T follicular helper cell (primary cell): ENCODE results near the gene IFNA14.
A peak's percentile ranks its signal among the peaks of the same experiment; 100 is the strongest.
"Not testable (repeated sequence)": the region's sequence is repeated elsewhere in the genome, so short reads cannot be mapped to it uniquely, and the experiment has no call there.

ENCODE experiments used
- DNase-seq: peaks from one replicate; pipeline ENCODE4 v3.0.0-alpha.2; 2020; ENCODE audit warnings: low read depth

IFNA14 gene

DNA sequence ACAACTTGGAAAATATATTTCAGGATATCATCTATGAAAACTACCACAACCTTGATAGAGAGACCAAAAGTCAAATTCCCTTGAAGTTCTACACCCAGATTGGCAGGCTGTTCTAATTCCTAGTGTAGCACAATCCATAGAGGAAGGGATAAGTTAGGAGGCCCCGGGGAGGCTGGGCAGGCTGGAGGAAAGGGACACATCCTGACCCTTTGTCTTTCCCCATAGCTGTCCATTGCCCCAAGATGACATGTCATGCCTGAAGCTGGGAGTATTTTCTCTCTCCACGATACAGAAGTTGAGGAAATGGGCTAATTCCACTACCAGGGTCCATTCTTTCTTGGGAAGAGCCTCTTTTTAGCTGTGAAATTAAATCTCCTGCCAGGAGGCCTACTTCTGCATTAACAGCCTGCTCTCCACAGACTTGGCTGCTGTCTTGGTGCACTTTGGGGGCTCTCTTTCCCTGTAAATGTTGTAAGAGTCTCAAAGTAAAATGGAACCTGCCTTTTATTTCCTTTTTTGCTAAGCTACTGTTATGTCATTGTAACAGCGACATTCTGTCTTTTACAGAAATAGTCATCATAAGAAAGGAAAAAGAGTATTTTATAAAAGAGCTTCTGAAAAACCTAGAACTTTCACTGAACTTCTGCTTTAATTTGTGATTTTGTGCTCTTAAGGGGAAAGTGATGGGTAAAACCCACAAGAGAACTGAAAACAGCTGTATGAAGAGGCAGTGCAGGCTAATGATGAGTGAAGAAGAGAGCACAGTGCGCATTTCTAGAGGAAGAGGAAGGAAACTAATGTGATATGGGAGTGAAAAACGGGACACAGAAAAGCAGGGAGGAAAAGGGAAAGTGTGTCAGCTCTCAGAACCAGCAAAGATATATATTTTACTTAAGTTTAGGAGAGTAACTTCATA, 26.1 kb downstream of the IFNA14 start:
- not testable (repeated sequence) for DNase-seq

DNA sequence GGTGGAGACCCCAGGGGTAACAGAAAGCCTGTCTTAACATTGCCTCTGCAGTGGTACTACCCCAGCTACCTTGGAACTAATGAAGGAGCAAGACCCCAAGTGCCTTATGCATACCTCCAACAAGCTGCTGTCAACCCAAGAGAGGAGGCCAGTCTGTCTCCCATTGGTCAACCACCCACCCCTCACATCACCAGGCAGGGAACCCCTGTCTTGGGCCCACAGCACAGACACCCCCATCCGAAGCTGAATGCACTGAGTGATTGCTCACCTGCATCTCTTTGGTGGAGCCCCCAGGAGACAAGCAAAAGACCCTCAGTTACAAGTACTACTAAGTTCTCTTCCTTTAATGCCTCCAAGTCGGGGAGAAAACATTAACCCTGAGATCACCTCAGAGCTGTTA, 27.6 kb downstream of the IFNA14 start:
- not testable (repeated sequence) for DNase-seq

DNA sequence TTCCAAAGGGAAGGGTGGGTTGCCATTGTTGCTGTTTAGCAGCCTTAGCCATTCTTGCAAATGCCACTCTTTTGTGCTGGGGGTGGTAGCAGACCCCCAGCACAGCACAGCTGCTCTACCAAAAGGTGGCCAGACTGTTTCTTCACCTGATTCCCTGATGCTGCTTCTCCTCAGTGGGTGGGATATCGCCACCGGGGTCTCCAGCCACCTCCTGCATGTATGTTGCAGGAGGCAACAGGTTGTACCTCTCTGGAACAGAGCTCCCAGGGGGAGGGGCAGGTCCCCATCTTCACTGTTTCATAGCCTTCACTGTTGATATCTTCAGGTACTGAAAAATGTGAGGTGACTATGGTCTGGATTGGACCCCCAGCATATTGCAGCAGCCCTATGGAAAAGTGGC, 29.0 kb downstream of the IFNA14 start:
- DNase-seq: not testable (repeated sequence)

DNA sequence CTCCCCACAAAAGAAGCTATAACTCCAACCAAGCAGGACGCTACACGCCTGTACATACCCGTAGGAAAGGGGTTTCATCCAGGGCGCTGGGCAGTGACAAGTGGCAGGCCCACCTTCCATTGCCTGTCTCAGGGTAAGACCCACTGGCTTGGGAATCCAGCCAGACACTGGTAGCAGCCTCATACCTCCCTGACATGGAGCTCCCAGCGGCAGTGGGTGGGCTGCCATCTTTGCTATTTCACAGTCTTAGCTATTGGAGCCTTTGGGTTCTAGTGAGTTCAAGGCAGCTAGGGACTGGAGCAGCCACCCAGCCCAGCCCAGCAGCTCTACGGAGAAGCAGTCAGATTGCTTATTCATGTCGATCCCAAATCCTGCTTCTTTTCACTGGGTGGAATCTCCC, 29.5 kb downstream of the IFNA14 start:
- no peak for DNase-seq

DNA sequence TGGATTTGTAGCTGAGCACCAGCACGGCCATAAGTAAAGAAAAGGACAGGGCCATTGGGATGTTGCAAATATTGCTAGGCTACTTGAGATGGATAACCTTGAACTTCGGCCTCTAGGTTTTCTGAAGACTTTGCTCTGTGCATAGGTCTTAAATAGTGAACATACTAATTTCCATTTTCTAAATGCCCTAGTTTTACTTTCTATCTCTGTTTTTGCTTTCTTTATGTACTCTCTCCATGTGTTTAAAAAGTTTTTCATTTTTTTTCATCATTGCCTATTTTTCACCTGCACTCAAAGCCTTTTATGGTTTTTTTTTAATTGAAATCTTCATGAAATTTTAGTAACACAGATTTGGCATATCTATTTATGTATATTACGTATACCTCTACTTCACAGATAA, 32.8 kb downstream of the IFNA14 start, which contains the start of gene IFNA10:
Gene IFNA10 (minus strand): TSS at position 101 of the 400 bp plus-strand sequence. CDS start 46 bp downstream, at position 55.
- not testable (repeated sequence) for DNase-seq

DNA sequence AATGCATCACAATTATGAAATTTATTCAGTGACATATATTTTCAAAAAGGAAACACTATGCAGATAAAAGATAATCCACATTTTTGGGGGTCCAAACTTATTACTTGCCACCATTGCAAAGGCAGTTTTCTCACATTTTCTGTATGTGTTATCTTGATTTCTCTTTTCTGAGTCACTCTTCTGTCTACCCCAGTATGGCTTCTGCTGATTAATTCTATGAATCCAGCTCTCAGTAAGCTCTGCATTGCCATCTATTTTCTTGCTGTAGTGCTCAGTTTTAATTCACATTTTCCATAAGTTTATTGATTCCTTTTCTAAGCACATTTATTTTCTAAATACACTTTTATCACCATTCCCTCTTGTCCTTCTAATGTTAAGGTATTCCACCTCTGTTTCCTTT, 34.6 kb downstream of the IFNA14 start:
- no peak for DNase-seq

DNA sequence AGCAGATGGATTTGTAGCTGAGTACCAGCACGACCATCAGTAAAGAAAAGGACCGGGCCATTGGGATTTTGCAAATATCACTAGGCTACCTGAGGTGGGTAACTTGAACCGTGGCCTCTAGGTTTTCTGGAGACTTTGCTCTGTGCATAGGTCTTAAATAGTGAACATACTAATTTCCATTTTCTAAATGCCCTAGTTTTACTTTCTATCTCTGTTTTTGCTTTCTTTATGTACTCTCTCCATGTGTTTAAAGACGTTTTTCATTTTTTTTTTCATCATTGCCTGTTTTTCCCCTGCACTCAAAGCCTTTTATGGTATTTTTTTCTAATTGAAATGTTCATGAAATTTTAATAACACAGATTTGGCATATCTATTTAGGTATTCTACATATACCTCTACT, 37.7 kb downstream of the IFNA14 start, which contains the start of gene IFNA7:
Gene IFNA7 (minus strand): TSS at position 101 of the 400 bp plus-strand sequence. CDS start 40 bp downstream, at position 61.
- DNase-seq: not testable (repeated sequence)

DNA sequence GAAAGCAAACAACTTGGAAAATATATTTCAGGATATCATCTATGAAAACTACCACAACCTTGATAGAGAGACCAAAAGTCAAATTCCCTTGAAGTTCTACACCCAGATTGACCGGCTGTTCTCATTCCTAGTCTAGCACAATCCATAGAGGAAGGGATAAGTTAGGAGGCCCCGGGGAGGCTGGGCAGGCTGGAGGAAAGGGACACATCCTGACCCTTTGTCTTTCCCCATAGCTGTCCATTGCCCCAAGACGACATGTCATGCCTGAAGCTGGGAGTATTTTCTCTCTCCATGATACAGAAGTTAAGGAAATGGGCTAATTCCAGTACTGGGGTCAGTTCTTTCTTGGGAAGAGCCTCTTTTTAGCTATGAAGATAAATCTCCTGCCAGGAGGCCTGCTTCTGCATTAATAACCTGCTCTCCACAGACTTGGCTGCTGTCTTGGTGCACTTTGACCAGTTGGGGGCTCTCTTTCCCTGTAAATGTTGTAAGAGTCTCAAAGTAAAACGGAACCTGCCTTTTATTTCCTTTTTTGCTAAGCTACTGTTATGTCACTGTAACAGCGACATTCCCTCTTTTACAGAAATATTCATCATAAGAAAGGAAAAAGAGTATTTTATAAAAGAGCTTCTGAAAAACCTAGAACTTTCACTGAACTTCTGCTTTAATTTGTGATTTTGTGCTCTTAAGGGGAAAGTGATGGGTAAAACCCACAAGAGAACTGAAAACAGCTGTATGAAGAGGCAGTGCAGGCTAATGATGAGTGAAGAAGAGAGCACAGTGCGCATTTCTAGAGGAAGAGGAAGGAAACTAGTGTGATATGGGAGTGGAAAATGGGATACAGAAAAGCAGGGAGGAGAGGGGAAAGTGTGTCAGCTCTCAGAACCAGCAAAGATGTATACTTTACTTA, 44.7 kb downstream of the IFNA14 start:
- peak; percentile 15 for DNase-seq
